Amniotic epithelial cell (primary cell): ENCODE results near the gene ANKRD62.
A peak's percentile ranks its signal among the peaks of the same experiment; 100 is the strongest.
"Not testable (repeated sequence)": the region's sequence is repeated elsewhere in the genome, so short reads cannot be mapped to it uniquely, and the experiment has no call there.

ENCODE experiments used
- DNase-seq: peaks from one replicate; pipeline ENCODE4 v3.0.0-alpha.2; 2010; ENCODE audit warnings: low read depth

ANKRD62 gene

DNA sequence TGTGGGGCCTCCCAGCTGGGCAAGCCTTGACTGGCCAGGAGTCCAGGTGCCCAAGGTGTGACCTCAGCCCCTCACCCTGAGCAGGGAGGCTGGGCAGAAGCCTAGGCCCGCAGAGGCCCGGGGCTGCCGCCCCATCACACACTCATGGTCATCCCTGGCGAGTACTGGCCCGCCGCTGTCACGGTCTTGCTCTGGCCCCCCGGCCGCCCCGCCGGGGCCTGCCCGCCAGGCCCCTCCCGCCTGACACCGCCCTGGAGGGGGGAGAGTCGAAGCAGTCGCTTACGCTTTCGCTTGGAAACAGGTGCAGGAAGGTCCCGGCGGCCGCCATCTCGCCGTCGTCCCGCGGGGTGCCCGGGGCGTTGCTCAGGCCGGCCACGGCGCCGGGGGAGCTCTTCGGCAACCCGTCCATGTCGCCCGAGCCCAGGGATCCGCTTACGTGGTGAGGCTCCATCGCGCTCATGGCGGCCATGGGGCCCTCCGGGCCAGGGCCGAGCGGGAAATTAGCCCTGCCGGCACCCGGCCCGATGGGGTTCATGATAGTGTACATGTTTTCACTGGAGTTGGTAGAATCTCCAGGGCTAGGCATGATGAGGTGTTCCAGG, 26.6 kb upstream of the ANKRD62 start:
- DNase-seq = no peak

DNA sequence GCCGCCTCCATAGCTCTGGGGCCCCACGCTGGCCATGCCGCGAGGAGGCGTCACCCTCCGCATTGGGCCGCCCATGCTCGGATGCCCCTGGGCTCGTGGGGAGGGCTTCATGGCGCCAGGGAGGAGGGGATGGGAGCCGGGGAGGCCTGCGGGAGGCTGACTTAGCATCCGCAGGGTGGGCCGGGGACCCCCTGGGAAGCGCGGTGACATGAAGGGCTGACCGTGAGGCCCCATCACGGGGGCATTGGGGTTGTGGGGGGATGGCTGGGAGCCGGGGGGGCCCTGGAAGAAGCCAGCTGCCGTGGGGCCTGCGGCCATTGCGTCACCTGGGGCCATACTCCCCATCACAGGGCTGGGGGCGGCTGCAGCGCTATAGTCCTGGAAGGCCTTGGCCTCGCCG, 26.0 kb upstream of the ANKRD62 start:
- no peak for DNase-seq

DNA sequence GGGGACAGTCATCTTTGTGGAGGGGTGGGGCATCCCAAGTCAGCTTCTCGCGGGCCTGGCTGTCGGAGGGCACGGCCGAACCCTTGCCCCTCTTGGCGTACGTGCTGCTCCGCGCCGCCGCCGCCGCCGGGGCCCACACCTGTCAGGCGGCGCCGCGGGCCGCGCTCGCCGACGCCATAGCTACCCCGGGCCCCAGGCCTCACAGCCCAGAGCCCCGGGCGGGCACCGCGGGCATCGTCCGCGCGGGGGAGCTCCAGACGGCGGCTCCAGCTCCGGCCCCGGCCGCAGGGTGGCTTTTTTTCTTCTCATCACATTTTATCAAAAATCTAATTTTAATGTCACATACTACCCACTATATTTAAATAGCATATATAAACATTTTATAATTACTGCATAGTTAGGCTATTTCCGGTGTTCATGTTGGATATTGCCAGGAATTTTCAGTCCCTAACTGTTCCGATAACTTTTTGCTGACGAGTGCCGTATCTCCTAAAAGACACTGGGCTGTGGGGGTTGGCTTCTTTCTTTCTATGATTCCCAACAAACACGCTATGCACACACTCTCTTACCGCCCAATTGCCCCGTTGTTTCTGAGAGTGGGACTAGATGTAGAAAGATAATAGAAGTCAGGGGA, 25.2 kb upstream of the ANKRD62 start:
- DNase-seq = not testable (repeated sequence)

DNA sequence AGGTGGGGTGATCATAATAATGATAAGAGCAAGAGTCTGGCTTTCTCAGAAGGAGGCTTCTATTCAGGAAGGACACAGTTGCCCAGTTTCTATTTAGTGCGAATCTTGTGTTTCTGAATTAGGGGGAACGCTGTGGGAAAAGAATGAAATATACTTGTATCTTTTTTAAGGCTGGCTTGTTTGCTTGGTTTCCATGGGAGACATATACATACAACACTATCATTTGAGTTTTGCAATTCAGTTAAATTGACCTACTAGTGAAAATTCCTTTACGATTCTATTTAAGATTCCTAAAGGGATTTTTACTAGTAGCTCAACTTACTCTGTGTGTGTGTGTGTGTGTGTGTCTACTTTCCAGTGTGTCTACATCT, 24.7 kb upstream of the ANKRD62 start:
- no peak for DNase-seq

DNA sequence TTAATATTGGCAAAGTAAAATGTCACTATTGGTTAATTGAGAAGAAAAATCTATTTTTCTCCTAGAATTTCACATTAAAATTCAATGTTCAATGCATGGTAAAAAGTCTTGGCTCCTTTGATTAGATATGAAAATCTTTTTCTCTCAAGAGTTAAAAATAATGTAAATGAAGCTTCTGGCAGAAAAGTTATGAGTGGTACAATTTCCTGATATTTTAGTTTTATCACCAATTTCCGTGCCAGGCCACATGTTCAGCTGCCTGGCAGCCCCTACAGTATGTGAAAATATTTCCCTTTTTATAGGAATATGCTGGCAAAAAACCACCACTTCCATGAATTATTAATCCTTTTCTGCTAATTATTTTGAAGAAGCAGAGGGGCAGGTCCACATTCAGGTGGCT, 22.6 kb upstream of the ANKRD62 start:
- not testable (repeated sequence) for DNase-seq

DNA sequence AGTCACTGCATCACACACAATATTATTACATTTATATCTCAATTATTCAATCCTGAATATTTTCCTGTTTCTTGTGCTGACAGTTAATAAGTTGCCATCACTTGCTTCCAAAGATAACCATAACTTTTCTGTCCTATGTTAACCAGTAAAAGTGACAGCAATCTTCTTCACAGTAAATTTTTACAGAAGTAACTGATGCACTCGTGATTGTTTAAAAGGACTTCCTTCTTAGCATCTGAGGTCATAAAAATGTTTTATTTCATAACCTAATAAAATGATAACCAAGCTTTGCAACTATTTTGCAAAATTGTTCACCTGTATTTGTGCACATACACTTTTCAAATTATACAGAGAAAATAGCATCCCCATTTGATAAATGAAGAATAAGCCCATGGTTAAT, 20.6 kb upstream of the ANKRD62 start:
- no peak for DNase-seq

DNA sequence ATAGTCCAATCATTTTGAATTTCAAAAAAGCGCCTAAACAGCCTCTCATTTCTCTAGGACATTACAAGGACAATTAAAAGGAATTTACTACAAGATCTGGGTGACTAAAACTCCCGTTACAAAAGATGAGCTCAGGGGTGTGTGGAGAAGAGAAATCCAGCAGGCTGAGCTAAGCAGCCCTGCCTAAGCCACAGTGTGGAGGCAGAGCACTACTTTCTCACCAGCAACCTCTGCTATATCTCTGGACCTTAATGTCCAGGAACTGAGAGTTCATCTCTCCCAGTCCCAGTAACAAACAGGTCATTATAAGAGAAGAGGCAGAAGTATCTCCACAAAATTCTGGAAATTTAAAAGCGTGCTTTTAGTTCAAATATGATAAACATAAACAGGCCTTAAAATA, 18.9 kb upstream of the ANKRD62 start:
- DNase-seq = peak; percentile 2

DNA sequence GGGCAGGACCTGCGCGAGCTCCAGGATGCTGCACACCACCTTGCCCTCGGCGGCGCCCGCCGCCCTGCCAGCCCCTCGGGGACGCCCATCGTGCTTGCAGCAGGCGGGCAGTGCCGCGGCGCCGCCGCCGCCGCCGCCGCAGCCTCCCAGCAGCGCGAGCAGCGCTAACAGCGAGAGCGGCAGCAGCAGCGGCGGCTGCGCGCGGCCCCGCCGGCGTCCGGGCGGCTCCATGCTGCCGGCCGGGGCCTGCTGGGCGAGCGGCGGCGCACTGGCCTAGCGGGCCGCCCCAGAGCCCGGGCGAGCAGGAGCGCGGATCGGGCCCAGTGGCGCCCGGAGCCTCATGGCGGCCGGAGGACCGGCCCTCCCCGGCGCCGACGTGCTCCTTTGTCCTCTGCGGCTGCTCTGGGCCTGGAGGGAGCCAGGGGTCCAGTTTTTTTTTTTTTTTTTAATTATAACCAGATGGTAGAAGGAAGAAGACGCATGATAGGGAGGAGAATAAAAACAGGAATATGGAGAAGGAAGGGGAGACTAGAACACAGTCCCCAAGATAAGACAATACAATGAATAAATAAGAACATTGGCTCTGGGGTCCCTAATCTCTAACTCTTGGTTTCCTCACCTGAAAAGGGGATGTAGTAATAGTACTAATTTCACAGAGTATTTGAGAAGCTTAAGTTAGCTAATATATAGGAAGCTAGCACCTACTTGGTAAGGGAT, 17.1 kb upstream of the ANKRD62 start:
- peak; percentile 7 for DNase-seq

DNA sequence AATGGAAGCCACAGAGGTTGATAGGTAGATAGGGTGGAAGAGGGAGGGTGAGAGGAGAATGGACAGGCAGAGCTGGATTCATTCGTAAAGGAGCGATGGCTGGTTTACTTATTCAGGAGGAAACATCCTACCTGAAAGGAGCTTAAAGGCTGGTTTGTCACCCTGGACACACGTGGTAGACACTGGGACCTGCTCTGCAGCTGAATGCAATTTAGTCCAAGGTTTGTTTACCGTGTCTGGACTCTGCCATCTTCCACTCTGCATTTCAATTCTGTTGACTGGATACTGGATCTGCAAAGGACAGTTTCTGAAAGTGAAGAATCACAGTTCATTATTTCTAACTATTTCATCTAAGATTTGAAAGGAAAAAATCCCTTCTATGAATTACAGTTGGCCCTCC, 15.6 kb upstream of the ANKRD62 start:
- DNase-seq = not testable (repeated sequence)

DNA sequence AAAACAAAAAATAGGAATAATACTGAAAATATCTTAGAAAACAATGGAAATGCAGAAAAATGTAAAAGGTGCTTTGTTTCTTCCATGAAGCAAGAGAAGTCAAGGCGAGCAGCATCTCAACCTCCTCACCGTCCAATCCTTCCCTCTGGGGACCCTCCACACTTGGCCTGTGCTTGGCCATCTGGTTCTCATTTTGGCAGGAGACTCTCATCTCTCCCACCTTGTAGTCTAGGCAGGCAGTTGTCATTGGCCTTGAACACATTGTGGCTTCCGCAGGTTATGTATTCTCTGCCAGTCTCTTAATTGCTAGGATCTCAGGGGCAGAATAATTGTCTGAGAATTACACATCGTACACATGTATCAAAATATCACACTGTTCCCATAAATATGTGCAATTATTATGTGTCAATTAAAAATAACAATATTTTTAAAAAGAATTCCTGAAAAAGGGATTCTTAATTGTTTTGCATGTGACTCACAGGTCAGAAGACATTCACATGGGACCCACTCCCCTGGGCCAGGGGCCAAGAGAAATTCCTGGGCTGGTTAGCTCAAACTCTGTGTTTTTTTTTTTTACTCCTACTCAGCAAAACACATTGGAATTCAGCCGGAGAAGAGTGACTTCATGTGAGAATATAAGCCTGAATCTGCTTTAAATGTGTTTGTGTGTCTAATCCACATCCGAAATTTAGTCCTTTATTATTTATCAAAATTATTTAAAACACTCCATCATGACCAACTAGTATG, 14.0 kb upstream of the ANKRD62 start:
- DNase-seq = peak; percentile 37

DNA sequence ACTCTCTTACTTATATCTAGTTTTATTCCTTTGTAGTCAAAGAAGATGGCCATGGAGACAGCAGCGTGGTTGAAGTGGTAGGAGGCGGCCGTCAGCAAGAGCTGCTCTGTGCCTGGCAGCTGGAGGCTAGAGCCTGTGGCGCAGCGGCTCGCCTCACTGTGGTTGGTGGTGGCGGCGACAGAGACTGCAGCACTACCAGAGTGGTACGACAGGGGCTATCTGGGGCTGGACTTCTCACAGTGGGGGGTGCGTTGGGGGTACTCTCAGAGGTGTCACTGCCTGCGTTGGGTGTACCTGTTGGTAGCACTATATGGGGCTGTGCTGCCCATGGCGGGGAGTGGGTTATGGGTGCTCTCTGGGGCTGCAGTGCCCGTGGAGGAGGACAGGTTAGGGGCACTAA, 8.5 kb upstream of the ANKRD62 start:
- no peak for DNase-seq

DNA sequence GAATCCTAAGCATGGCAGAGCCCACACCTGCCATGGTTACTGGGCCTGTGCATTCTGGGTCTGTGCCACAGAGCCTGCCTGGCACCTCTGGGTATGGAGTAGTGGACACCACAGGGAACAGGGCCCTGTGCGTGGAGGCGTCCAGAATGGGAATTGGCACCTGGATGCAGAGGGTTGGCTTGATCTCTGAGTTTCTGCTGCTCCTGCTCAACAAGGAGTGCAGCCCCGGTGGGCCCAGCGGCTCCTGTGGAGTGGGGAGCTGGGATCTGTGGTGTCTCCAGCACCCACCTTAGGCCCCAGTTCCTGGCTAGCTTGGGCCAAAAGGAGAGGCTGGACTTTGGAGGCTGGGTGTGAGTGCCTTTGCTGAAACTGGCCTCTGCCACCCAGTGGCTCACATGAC, 7.9 kb upstream of the ANKRD62 start:
- no peak for DNase-seq

DNA sequence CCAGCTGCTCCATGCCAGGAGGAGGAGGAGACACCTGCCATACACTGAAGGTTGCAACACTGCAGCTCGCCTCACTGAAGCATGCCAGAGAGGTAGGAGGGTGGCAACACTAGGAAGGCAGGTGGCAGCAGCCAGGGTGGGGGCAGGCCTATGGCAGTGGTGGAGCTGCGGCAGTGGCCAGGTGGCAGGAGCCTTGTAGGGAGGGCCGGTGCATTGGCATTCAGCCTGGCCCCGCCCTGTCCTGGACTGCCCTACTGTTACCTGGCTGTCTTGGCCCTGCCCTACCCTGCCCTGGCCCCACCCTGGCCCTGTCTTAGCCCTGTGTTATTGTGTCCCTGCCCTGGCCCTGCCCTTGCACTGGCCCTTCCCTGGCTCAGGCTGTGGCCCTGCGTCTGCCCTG, 7.4 kb upstream of the ANKRD62 start:
- DNase-seq = no peak

DNA sequence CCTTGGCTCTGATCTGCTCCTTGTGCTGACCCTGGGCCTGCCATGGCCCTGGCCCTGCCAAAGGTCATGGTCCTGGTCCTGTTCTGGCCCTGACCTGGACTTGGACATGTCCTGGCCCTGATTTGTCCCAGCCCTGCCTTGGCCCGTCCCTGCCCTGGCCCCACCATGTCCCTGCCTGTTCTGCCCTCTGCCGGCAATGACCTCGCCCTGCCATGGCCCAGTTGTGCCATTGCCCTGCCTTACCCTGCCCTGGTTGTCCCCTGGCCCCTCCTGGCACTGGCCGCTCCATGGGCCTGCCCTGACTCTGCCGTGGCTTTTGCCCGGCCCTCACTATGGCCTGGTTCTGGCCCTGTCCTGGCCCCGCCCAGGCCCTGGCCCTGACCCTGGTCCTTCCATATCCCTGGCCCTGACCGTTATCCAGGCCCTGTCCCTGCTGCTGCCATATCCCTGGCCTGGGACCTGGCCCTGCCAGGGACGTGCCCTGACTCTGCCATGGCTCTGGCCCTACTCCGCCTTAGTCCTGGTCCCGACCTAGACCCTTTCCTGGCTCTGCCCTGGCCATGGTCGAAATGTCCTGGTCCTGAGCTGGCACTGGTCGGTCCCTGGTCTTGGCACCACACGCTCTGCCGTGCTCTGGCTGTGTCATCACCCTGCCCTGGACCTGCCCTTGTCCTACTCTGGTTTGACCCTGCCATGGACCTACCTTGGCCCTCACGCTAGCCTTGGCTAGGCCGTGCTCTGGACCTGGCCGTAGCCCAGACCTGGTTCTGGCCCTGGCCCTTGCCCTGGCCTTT, 6.8 kb upstream of the ANKRD62 start:
- DNase-seq = no peak

DNA sequence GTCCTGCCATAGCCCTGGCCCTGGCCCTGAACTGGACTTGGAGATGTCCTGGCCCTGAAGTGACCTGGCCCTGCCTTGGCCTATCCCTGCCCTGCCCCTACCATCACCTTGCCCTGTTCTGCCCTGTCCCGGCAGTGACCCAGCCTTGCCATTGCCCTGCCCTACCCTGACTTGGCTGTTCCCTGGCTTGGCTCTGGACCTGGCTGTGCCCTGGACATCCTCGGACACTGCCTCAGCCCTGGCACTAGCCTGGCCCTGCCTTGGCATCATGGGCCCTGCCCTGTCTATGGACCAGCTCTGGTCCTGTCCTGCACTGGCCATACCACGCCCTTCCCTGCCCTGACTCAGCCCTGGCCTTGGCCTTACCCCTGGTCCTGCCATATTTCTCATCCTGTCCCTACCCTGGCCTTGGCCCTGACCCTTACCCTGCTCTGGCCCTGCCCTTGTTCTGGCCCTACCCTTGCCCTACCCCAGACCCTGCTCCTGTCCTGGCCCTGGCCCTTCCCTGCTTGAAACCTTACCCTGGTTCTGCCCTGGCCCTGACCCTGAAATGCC, 6.1 kb upstream of the ANKRD62 start:
- no peak for DNase-seq

DNA sequence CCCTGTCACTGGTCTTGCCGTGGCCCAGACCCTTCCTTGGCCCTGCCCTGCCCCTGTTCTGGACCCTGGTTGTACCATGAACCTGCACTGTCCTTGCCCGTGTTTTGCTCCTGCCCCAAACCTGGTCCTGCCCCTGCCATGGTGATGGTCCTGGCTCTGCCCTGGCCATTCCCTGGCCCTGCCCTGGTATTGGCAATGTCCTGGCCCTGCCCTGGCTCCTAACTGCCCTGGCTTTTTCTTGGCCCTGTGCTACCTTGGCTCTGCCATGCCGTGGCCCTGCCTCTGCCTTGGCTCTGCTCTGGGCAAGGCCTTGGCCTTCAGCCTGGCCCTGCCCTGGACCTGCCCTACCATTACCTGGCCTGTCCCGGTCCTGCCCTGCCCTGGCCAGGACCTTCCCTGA, 5.5 kb upstream of the ANKRD62 start:
- DNase-seq = no peak

DNA sequence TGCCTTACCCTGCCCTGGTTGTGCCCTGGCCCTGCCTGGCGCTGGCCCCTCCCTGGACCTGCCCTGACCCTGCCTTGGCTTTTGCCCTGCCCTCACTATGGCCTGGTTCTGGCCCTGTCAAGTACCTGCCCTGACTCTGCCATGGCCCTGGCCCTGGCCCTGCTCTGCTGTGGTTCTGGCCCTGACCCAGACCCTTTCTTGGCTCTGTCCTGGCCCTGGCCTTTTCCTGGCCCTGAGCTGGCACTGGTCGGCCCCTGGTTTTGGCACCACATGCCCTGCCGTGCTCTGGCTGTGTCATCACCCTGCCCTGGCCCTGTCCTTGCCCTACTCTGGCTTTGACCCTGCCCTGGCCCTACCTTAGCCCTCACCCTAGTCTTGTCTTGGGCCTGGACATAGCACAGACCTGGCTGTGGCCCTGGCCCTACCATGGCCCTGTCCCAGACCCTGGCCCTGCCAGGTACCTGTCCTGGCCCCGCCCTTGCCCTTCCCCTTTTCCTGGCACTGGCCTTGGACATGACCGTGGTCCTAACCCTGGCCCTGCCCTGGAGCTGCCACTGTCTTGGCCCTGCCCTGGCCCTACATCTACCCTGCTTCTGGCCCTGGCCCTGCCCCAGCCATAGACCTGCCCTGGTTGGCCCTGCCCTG, 4.8 kb upstream of the ANKRD62 start:
- DNase-seq = no peak

DNA sequence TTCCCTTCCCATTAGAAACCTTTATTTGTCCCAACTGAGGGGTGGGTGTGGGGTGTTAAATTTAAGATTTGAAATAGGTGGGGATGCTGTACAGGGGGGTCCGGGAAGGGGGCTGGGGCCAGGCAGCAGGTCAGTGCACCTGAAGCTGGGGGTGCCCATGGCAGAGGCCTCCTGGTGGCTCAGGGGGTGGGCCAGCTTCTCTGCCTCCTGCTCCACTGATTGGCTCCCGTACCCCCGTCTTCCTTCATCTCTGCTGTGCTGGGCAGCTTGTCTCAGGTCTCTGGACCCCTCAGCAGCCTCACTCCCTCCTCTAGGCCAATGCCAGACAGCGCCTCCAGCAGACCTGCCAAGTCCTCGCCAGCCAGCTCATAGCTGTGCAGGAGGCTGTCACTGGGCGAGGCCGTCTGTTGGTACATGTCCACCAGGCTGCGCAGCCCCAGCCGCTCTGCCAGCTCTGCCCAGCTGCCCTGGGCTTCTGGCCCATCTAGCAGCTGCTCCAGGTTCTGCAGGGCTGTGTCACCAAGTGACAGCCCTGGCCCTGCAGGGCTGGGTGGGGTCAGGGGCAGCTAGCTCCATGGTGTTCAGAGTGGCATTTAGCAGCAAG, 2.0 kb upstream of the ANKRD62 start:
- no peak for DNase-seq

DNA sequence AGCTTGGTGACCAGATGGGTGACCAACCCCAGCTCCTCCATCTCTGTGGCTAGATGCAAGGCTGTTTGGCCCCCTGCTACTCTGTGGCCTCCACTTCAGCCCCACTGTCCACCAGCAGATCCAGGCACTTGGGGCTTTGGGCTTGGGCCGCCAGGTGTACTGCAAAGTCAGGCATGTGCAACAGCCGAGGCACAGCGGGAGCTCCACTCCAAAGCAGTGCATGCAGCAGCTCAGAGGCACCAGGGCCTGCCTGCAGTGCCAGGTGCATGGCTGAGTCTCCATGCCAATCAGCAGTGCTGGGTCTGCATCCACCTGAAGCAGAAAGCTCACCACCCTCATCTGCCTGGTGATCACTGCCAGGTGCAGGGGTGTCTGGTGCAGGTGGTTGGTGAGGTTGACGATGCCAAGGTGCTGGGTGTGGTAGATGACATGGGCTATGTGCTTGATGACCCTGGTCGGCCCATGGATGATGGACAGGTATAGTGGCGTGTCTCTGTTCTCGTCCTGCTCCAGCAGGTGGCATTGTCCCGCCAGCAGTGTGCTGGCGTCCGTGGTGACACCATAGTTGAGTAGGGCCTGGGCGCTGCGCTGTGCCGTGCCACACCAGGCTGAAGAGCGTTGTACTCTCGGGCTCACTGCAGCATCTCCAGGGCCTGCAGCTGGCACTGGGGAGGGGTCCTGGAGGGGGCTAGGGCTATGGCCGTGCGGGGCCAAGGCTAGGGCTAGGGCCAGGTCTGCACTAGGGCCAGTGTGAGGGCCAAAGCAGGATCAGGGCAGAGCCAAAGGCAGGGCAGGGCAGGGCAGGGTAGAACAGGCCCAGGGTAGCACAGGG, 1.0 kb upstream of the ANKRD62 start:
- DNase-seq = no peak

DNA sequence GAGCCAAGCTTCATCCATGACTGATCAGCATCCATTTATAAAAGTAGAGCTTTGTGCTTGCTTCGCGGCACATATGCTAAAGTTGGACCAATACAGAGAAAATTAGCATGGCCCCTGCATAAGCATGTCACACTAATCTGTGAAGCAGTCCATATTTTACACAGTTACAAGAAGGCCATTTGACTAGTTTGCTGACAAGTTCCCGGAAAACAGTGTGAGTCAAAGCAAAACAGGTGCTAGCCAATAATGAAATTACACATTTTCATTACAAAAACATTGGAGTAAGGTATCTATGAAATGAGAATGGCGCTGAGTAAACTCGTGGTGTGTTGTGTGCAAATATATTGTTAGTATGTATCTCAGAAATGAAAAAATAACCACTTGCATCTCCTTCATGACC, 4.7 kb downstream of the ANKRD62 start:
- DNase-seq = no peak
